Stimulated activated CD4-positive, alpha-beta T cell treated with anti-CD3 and anti-CD28 coated beads, Interleukin-4, amount 100 ng/mL, for 1 hour (primary cell): ENCODE results near the gene WASF2.
"Not testable (repeated sequence)": the region's sequence is repeated elsewhere in the genome, so short reads cannot be mapped to it uniquely, and the experiment has no call there.

Experiments
- DNase-seq: peaks from one replicate; pipeline ENCODE4 v3.0.0-alpha.2; 2020

Gene WASF2

GRCh38 chr1:27394925-27395324 lies 95.0 kb downstream of the WASF2 start:
- no peak for DNase-seq

DNA sequence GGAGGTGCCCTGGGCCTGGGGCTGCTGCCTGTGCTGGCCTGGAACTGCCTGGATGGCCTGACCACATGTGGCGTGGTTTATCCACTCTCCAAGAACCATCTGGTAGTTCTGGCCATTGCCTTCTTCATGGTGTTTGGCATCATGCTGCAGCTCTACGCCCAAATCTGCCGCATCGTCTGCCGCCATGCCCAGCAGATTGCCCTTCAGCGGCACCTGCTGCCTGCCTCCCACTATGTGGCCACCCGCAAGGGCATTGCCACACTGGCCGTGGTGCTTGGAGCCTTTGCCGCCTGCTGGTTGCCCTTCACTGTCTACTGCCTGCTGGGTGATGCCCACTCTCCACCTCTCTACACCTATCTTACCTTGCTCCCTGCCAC lies 95.7 kb downstream of the WASF2 start:
- no peak for DNase-seq

DNA sequence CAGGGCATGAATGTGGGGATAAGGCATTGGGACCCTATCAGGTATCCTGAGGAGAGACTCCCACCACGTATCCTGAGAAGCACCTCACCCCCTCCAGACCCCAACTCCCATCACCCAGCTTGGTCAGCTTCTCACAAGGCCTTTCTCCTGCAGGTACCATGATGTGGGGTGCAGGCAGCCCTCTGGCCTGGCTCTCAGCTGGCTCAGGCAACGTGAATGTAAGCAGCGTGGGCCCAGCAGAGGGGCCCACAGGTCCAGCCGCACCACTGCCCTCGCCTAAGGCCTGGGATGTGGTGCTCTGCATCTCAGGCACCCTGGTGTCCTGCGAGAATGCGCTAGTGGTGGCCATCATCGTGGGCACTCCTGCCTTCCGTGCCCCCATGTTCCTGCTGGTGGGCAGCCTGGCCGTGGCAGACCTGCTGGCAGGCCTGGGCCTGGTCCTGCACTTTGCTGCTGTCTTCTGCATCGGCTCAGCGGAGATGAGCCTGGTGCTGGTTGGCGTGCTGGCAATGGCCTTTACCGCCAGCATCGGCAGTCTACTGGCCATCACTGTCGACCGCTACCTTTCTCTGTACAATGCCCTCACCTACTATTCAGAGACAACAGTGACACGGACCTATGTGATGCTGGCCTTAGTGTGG lies 96.2 kb downstream of the WASF2 start:
- no peak for DNase-seq

DNA sequence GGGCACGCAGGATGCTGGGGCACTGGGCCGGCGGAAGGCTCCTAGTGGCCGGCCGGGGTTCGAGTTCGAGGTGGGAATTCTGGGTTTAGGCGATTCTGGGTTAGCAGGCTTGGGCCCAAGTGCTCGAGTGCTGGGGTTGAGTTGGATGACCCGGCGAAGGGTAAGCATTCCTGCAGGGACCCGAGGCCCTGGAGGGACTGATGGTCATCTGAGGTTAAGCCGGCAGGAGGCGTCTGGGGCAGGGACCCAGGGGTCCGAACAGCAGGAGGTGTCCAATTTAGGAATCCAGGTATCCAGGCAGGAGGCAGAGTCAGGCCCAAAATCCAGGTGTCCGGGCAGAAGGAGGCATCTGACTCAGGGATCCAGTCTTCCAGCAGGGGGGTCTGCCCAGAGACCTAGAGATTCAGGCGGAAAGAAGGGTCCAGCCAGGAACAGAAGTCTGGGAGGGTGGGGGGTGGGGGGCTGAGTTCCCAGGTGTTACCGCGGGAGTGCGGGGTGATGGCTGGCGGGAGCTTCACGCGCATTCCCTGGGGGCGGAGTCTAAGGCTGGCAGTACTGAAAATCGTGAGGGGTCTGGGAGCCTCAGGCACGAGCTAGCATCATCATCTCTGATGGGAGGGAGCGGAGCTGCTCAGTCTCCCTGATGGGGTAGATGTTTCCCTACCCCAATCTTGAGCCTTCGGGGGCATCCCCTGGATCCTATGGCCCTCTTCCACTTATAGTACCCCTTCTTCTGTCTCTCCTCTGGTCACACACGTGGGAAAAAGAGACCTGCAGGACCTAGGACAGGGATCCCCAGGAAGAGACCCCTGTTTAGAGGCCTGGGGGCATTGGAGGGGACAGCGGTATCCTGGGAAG lies 97.0 kb downstream of the WASF2 start:
- no peak for DNase-seq

DNA sequence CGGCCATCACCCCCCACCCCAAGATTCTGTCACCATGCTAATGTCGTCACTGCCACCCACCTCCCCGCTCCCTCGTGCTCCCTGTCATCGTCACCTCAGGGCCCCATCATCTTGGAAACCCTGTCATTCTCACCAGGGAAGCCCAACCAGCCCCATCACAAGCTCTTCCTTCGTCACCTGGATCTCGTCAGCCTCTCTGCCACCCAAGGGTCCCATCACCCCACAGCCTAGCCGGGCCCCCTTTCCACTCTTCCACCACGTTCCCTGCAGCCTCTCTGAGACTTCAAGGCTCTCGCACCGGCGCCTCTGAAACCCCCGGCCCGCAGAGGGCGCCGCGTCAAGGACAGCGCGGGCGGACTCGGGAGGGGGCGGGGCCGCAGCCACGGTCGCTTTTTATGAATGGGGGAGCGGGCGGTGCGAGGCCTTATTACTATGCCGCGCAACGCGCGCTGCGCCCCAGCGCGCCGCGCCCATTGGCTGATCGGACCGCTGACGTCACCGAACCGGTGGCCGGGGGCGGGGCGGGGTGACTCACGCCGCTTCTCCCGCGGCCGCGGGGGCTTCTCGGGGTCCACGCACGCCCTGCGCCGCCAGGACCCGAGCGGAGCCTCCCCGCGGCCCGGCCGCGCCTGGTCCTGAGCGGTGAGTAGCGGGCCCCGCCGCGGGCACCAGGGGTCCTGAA lies 97.7 kb downstream of the WASF2 start, which contains the start of gene GPR3:
Gene GPR3, plus strand, starts transcription at position 527 of the 682 bp plus-strand sequence. CDS start 1,177 bp downstream, outside the sequence.
- peak; percentile 94 for DNase-seq

GRCh38 chr1:27391511-27392095 lies 98.4 kb downstream of the WASF2 start:
- DNase-seq, result peak; percentile 23

- DNase-seq, result peak; percentile 79
These were observed 101.5 kb downstream of the WASF2 start for GRCh38 chr1:27388337-27389005.

DNA sequence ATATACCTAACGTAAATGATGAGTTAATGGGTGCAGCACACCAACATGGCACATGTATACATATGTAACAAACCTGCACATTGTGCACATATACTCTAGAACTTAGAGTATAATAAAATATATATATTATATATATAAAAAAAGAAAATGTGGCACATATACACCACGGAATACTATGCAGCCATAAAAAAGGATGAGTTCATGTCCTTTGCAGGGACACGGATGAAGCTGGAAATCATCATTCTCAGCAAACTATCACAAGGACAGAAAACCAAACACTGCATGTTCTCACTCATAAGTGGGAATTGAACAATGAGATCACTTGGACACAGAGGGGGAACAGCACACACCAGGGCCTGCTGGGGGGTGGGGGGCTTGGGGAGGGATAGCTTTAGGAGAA lies 105.2 kb downstream of the WASF2 start:
- DNase-seq, result not testable (repeated sequence)

DNA sequence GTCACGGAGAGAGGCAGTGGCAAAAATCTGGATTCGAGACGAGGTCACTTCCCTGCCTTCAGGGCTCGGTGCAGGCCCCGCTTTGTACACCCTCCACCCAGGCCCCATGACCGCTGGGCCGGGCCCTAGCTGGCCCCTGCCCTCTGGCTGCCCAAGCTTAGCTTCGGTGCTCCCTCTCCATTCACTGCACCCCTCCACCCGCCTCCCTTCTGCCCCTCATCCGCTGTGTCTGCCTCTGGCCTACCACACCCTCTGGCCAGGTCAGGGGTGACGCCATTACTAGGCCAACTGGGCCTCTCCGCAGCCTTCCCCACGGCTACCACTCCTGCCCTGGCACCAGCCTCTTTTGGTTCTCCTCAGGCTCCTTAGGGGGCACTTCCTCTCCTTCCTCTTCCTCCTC lies 106.3 kb downstream of the WASF2 start:
- no peak for DNase-seq

GRCh38 chr1:27383039-27383605 lies 106.8 kb downstream of the WASF2 start, which contains the start of gene CD164L2:
Gene CD164L2 (minus strand): TSS chr1:27383333. CDS start chr1:27383239, 94 bp downstream.
- peak; percentile 52 for DNase-seq

GRCh38 chr1:27381969-27382762 lies 107.8 kb downstream of the WASF2 start:
- no peak for DNase-seq

DNA sequence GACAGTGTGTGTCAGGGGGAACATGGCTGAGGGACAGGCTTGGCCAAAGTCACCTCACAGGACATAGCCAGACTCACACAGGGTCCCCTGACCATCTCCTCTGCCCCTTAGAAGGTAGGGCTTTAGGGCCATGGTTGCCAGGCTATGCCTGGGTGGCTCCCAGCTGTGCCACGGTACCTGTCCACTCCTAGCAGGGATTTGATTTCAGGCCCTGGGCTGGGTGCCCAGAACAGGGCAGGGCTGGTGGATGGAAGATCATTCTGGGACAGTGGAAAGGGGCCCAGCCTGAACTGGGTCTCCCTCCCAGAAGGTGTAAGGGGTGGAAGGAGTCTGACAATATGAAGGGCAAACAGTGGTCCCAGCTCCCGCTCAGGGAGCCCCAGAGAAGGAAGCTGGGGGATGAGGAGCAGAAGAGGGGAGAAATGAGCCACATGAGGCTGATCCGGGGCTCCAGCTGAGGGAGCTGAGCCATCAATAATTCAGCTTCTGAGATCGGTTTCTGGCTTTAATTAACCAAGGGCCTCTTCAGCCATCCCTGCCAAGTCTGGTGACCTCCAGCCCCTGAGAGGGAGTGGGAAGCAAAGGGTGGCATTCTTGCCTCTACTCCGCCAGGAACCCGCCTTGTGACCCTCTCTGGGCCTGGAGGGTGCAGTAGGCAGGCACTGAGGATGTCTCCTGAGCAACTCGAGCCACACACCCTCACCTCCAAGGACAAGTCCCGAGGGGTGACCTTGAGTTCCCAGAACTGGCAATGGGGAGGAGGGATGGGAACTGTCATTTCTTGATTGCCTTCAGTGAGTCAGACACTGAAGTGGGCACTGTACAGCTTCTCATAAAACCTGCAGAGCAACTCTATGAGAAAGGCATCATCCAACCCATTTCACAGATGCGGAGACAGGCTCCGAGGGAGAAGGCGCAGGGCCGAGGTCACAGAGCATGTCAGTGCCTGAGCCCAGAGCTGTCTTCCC lies 108.9 kb downstream of the WASF2 start:
- DNase-seq, result no peak

- no peak for DNase-seq
These were observed 109.7 kb downstream of the WASF2 start for GRCh38 chr1:27380224-27380623.

DNA sequence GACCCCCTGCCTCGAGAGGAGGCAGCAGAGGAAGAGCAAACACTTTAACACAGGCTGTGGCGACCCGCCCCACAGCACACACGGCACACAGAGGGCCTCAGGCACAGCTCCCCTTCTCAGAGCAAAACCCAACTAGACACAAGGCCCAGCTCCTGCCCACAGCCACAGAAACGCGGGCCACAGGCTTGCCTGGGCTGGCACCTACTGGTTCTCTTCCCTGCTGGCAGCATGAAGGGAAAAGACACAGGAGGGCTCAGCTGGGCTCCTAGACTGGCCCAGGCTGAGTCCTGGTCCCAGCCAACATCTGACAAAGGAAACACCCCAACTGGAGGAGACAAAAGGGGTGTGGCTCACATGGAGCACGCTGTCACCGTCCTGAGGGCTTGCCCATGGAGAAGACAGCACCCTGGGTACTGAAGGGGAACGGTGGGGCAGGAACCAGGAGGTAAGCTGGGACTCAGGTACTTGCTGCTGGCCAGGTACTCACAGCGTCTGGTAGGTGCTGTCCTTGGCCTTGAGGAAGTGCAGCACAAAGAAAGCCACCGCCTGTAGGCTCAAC lies 110.3 kb downstream of the WASF2 start:
- no peak for DNase-seq

- no peak for DNase-seq
These were observed 112.0 kb downstream of the WASF2 start for GRCh38 chr1:27377760-27378495.

DNA sequence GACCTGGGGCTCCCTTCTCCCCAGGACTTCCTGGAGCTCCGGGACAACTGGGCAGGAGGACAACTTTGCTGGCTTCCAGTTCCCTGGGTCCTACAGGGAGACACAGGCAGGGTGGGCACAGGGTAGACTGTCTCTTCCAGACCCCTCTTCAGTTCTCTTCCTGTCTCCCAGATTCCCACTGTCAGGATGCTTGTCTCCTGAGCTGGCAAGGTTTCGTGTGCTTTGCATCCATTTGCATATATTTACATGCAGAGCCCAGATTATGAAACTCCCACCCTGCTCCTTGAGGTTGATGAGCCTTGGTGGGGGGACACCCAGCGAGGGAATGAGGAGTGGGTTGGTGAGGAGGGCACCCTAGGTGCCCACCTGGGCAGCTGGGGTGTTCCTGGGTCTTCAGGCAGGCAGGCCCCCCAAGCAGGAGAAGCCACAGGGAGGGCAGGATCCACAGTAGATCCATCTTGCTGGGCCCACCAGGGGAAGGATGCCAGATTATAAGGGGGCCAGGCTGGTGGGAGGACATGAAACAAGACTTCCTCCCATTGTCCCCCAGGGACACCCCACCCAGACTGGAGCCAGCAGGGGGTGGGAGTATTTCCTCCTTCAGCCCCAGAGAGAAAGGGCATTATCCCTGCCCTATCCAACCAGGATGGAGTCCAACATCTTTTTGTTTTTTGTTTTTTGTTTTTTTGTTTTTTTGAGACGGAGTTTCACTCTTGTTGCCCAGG lies 115.4 kb downstream of the WASF2 start, which contains the start of gene FCN3:
Gene FCN3, minus strand, starts transcription at position 463 of the 725 bp plus-strand sequence. Its CDS starts 6 bp downstream, at position 457.
- no peak for DNase-seq

GRCh38 chr1:27372808-27373690 lies 116.9 kb downstream of the WASF2 start:
- DNase-seq, result no peak
